Measurements from ENCODE around the gene SERPINB5.
"Not testable (repeated sequence)": the region's sequence is repeated elsewhere in the genome, so short reads cannot be mapped to it uniquely, and the experiment has no call there.

SERPINB5 gene

GRCh38 chr18:63476668-63477067 is at the start of gene SERPINB5:
Gene SERPINB5 (plus strand): TSS chr18:63476958. CDS start chr18:63484429, 7,471 bp downstream.
- DNase-seq: no peak

DNA sequence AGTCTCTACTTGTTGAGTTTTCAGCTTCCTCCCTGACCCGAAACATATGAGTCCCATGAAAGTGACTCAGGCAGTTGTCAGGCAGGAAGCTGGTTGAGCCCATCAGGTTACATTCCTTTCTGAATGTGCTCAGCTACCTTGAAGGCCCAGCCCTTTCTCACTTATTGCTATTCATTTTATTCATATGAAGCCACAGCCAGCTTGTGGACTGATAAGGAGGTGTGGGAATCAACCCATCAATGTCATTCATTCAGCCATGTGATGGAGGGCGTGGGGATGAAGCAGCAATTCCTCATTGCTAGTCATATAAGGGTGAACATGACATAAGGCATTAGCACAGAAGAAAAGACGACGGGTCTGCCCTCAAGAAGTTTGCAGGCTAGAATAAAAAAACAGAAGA is 49.2 kb upstream of the SERPINB5 start:
- DNase-seq: no peak

- DNase-seq: no peak
These were observed 46.2 kb upstream of the SERPINB5 start for GRCh38 chr18:63430526-63430925.

GRCh38 chr18:63431180-63431579 is 45.6 kb upstream of the SERPINB5 start:
- DNase-seq: no peak

DNA sequence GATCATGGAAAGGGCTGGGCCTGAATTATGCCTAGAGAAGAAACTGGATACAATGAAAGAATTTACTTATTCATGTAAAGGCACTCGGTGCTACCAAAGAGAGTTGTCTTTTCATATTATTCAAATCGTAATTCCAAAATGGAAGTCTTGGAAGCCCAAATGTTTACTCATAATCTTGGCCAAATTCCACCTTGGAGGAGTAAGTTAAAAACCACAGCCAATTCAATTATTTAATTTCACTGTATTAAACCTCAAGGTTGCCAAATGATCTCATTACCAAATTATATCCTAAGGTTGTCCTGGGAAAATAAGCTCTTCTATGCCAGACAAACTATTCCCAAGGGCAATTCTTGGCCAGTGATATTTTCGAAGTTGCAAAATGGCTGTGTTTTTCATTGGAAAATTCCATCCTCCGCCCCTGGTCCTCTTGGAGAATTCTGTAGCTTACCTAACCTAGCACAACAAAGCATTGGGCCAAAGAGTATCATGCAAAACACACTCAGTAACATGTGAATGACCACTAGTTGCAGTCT is 43.4 kb upstream of the SERPINB5 start:
- DNase-seq: no peak

DNA sequence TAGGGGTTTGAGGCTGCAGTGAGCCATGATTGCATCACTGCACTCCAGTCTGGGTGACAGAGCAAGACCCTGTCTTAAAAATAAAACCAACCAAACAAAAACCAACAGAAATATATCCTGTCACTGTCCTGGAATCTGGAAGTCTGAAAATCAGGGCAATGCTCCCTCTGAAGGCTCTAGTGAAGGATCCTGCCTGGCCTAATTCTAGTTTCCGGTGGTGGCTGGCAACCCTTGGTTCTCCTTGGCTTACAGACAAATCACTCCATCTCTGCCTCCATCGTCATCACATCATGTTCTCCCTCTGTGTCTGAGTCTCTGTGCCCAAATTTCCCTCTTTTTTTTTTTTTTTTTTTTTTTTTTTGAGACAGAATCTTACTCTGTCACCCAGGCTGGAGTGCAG is 38.6 kb upstream of the SERPINB5 start:
- DNase-seq: no peak

DNA sequence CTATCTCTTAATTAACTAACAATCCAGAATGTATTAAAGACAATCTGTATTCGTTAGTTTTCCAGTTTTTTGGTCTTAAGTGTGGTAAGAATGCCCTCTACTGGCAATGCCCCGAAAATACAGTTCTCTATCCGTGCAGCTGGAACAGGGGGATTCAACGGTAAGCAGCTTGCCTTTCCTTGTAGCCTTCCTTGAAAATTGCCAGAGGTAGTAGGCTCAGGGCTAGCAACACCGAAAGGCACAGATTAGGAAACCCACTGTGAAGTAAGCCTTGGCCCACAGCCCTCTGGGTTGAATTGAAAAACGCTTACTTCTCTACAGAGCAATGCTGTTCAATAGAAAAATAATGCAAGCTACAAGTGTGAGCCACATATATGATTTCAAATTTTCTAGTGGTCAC is 37.4 kb upstream of the SERPINB5 start:
- DNase-seq: peak; percentile 8 to 66 (median 24)

- no peak for DNase-seq
These were observed 36.5 kb upstream of the SERPINB5 start for GRCh38 chr18:63440219-63440618.

GRCh38 chr18:63440881-63441280 is 35.9 kb upstream of the SERPINB5 start:
- no peak for DNase-seq

GRCh38 chr18:63443829-63444228 is 32.9 kb upstream of the SERPINB5 start:
- DNase-seq: no peak

- DNase-seq: no peak
These were observed 32.2 kb upstream of the SERPINB5 start for GRCh38 chr18:63444580-63444979.

- DNase-seq: no peak
These were observed 31.7 kb upstream of the SERPINB5 start for GRCh38 chr18:63445037-63445436.

DNA sequence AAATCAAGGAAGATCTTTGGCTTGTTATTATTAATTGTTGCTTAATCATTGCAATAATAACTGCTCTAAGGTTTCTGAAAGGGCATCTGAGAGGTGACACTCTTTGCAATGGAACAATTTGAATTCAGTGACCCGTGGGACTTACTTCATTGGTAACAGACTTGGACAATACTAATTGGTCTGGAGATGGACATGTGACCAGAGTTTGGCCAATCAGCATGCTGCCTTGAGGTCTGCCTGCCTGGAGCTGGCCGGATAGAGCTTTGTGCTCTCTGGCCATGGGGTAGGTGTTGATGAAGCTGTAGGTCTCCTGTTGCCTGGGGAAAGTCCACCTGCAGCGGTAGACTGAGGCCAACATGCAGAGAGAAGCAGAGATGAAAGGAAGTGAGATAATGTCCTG is 30.5 kb upstream of the SERPINB5 start:
- DNase-seq: no peak

- no peak for DNase-seq
These were observed 29.7 kb upstream of the SERPINB5 start for GRCh38 chr18:63447066-63447465.

DNA sequence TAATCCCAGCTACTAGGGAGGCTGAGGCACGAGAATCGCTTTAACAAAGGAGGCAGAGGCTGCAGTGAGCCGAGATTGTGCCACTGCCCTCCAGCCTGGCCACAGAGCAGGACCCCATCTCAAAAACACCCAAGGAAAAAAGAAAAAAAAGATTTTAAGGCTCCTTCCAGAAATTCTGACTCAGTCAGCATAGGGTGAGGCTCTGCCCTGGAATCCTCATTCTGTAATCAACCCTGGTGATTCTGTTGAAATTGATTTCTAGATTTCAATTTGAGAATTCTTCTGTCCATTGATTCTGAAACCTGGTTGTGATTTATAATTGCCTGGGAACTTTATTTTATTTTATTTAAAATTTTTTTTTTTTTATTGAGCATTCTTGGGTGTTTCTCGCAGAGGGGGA is 27.3 kb upstream of the SERPINB5 start:
- no peak for DNase-seq

DNA sequence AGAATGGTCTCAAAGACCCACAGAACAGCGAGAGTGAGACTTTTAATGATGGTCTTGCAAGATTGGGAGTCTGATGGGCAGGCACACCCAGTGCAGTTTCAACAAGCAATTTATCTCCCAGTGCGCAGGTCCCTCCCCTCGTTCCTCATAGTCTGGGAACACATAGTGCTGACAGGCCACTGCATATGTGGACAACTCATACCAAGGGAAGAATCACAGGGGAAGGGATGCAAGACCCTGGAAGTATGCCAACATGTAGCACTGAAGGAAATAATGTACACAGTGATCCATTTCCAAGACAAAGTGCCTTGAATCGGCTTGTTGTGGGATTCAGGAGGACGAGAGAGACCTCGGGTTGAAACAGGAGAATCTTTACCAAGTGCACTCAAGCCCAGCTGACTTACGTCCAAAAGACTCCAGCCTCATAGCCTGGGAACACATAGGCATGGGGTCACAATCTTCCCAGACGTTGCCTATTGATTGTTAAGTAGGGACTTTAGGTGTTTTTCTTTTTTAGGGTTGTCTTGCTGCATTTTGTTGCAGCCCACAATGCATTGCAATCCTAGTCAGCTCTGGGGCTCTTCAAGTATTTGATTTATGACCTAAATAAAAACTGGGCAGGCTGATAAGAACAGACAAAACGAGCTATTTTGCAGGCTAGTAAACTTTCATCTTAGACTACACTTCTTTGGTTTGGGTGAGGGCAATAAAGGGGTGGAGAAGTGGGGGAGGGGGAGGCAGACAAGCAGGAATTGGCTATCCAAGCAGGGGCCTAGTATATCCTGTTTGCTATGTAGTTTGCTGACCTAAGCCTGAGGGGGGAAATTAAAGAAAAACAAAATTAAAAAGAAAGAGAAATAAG is 24.7 kb upstream of the SERPINB5 start:
- DNase-seq: no peak

DNA sequence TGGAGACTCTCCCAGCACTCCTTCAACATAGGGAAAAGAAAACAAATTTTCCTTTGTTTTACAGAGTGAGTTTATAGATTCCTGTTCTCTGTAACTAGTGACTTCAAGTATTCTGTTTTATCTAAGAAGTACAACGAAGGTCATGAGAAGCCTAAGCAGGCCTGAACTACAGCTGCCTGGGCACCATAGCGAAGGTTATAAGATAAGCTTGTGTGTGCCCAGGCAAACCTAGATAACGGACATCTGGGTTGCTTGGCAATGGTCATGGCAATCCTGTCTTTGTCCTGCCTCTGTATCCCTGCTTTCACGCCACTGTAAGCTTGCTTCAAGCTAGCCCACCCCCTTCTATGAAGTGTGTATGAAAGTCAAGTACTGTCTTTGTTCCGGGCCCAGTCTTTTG is 24.0 kb upstream of the SERPINB5 start:
- DNase-seq: not testable (repeated sequence)

DNA sequence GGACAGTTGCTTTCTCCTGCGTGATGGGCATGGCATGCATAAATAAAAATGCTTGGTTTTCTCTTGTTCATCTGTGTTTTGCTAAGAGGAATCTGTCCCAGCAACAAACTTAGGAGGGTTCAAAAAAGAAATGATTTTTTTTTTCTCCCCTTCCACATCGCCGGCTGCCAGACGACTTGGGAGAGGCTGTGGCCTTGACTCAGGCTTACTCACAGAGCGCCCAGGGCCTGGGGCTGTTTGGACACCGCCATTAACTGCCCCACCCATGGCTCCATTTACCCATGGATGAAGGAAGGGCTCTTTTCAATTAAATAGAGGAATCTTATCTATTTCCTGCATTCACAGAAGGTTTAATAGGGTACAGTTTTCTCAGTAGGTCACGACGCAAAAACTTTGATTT is 22.3 kb upstream of the SERPINB5 start:
- DNase-seq: no peak

DNA sequence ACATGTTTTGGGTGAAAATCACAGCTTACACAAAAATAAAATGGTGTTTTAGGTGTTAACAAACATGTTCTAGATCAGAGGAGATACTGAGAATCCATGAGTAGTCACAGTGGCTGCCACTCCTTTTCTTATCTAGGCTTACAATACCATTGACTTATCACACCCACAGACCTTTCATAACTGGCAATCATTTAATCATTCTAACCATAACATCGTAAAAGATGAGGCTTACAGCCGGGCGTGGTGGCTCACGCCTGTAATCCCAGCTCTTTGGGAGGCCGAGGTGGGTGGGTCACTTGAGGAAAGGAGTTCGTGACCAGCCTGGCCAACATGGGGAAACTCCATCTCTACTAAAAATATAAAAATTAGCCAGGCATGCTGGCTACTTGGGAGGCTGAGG is 18.8 kb upstream of the SERPINB5 start:
- no peak for DNase-seq

DNA sequence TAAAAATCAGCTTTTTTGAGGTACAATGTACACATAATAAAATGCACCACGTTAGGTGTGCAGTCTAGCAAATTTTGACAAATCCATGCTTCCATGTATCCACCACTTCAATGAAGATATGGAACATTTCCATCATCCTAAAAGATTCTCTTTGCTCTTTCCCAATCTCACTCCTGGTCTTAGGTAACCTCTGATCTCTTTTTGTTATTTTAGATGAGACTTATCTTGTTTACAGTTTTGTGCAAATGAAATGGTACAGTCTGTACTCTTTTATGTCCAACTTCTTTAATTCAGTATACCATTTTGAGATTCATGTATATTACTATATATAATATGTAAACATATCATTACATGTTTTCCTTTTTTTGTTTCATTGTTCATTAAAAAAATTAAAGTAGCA is 16.3 kb upstream of the SERPINB5 start:
- DNase-seq: no peak

- DNase-seq: no peak
These were observed 12.3 kb upstream of the SERPINB5 start for GRCh38 chr18:63464434-63464833.

- DNase-seq: no peak
These were observed 11.7 kb upstream of the SERPINB5 start for GRCh38 chr18:63465059-63465458.

GRCh38 chr18:63467699-63468098 is 9.1 kb upstream of the SERPINB5 start:
- DNase-seq: no peak

GRCh38 chr18:63468575-63468974 is 8.2 kb upstream of the SERPINB5 start:
- no peak for DNase-seq

DNA sequence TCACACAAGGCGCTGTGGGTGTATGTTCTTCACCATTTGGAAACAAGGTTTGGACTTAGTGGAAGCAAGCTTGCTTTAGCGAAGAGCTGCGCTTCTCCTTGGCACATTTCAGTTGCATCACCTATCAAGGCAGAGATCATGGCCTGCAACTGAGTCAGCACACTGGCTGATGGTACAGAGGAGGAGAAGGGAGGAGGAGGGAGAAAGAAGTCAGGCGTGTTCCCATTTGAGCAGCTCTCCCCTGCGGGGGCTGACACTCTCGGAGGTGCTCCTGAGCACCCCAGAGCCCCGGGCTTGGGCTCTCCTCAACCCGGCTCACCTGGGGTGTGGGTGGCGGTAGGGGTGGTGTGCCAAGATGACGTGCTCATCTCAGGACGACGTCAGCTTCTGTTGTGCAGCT is 6.0 kb upstream of the SERPINB5 start:
- no peak for DNase-seq

Data from stimulated activated naive CD4-positive, alpha-beta T cell (primary cell).